ENCODE results near the gene CIDEB. TPM values are rescaled to one million over a fixed set of nuclear protein-coding genes. Genes with fewer than 3 reads are reported as not detected.

Gene CIDEB
- total and polyA plus RNA-seq, 11 donors = 1.7 to 10.1 (median 3.0) TPM

GRCh38 chr14:24293525-24293924 lies 14.3 kb downstream of the CIDEB start:
- H3K36me3 ChIP-seq = peaks cover 0 to 75% (median 58%) of the 10 kb centered on the region in 9 donors

GRCh38 chr14:24292118-24292807 lies 15.5 kb downstream of the CIDEB start:
- Histone ChIP-seq H3K27me3 (no peaks in the 10 kb centered on the region), H3K9me3 (no peaks in the 10 kb centered on the region), H3K36me3 (peaks cover 0 to 75% (median 58%) of the 10 kb centered on the region in 9 donors), H3K4me3 (no peak overlapping the region), H3K4me1 (peaks cover 0 to 9% (median 2%) of the 10 kb centered on the region in 12 donors), H3K27ac (no peak overlapping the region)
- 89 to 96% (median 95%) methylated on average over 10 to 11 of the region's 11 CpGs for WGBS, 4 donors
- ATAC-seq = no peak
- no peak for DNase-seq
- TF ChIP-seq CTCF (IDR thresholded peaks at IDR 0.05) (no peak), POLR2A (IDR thresholded peaks at IDR 0.05) (no peak)
- intact Hi-C loops (cut with DNase I) = no loop called here

More at GRCh38 chr14:24293525-24293924, 14.3 kb downstream of the CIDEB start:
- H3K4me1 ChIP-seq = peaks cover 0 to 21% (median 5%) of the 10 kb centered on the region in 12 donors
- 95 to 98% (median 97%) methylated on average over 2 of the region's 2 CpGs for WGBS, 4 donors
- intact Hi-C loops (cut with DNase I) = no loop called here
- TF ChIP-seq POLR2A (IDR thresholded peaks at IDR 0.05) (no peak), CTCF (IDR thresholded peaks at IDR 0.05) (no peak)
- H3K4me3 ChIP-seq = no peak overlapping the region
- no peak overlapping the region for H3K27ac ChIP-seq
- no peaks in the 10 kb centered on the region for H3K9me3 ChIP-seq
- DNase-seq = no peak
- ATAC-seq = no peak
- no peaks in the 10 kb centered on the region for H3K27me3 ChIP-seq

- Histone ChIP-seq H3K27me3 (no peaks in the 10 kb centered on the region), H3K9me3 (no peaks in the 10 kb centered on the region), H3K36me3 (peaks cover 0 to 75% (median 58%) of the 10 kb centered on the region in 9 donors), H3K4me3 (no peak overlapping the region), H3K4me1 (peaks cover 0 to 2% (median under 1%) of the 10 kb centered on the region in 12 donors), H3K27ac (no peak overlapping the region)
- TF ChIP-seq CTCF (IDR thresholded peaks at IDR 0.05) (no peak), POLR2A (IDR thresholded peaks at IDR 0.05) (no peak)
- 90 to 92% (median 91%) methylated on average over 3 of the region's 3 CpGs for WGBS, 4 donors
- intact Hi-C loops (cut with DNase I) = loop anchor here in 1 of 10 donors (2.0 kb wide), 1 partner anchor 41 kb away; no protein-coding TSS in a partner anchor
- no peak for DNase-seq
- no peak for ATAC-seq
Measured at GRCh38 chr14:24291446-24292117, 16.2 kb downstream of the CIDEB start.

- H3K27ac ChIP-seq = no peak overlapping the region
- H3K9me3 ChIP-seq = no peaks in the 10 kb centered on the region
- no peaks in the 10 kb centered on the region for H3K4me1 ChIP-seq
- no peak for ATAC-seq
- WGBS, 4 donors = 80 to 93% (median 86%) methylated on average over 9 of the region's 9 CpGs
- no peak for TF ChIP-seq CTCF (IDR thresholded peaks at IDR 0.05)
- peaks cover 0 to 67% (median 53%) of the 10 kb centered on the region in 9 donors for H3K36me3 ChIP-seq
- intact Hi-C loops (cut with DNase I) = loop anchor here in 1 of 10 donors (2.0 kb wide), 1 partner anchor 40 kb away; no protein-coding TSS in a partner anchor
- H3K27me3 ChIP-seq = no peaks in the 10 kb centered on the region
- H3K4me3 ChIP-seq = no peak overlapping the region
- DNase-seq = no peak
Measured at GRCh38 chr14:24290746-24291145, 17.0 kb downstream of the CIDEB start.

All from heart left ventricle (tissue), 16 donors.